ENCODE measurements around the gene CTNND2.
A peak's percentile ranks its signal among the peaks of the same experiment; 100 is the strongest.
"Not testable (repeated sequence)": the region's sequence is repeated elsewhere in the genome, so short reads cannot be mapped to it uniquely, and the experiment has no call there.

Gene CTNND2

GRCh38 chr5:11371021-11371420 is 533.2 kb downstream of the CTNND2 start:
- no peak for DNase-seq

- no peak for DNase-seq
Measured at GRCh38 chr5:11364531-11364930, 539.7 kb downstream of the CTNND2 start.

GRCh38 chr5:11363631-11364178 is 540.5 kb downstream of the CTNND2 start:
- no peak for DNase-seq

- no peak for DNase-seq
Measured at GRCh38 chr5:11361768-11362167, 542.5 kb downstream of the CTNND2 start.

GRCh38 chr5:11357928-11358327 is 546.3 kb downstream of the CTNND2 start:
- no peak for DNase-seq

GRCh38 chr5:11355491-11355890 is 548.8 kb downstream of the CTNND2 start:
- DNase-seq: no peak

GRCh38 chr5:11346336-11346735 is 557.9 kb downstream of the CTNND2 start:
- DNase-seq: no peak

- DNase-seq: no peak
Measured at GRCh38 chr5:11335881-11336760, 568.1 kb downstream of the CTNND2 start.

GRCh38 chr5:11334404-11334803 is 569.8 kb downstream of the CTNND2 start:
- no peak for DNase-seq

- DNase-seq: no peak
Measured at GRCh38 chr5:11329679-11330078, 574.6 kb downstream of the CTNND2 start.

- DNase-seq: no peak
Measured at GRCh38 chr5:11324521-11325289, 579.5 kb downstream of the CTNND2 start.

- peak in 1 of 2 donors; percentile 35 for DNase-seq
Measured at GRCh38 chr5:11323761-11324160, 580.5 kb downstream of the CTNND2 start.

GRCh38 chr5:11322133-11322532 is 582.1 kb downstream of the CTNND2 start:
- DNase-seq: peak in 1 of 2 donors; percentile 26

- DNase-seq: no peak
Measured at GRCh38 chr5:11319836-11320580, 584.2 kb downstream of the CTNND2 start.

- DNase-seq: not testable (repeated sequence)
Measured at GRCh38 chr5:11313694-11314093, 590.6 kb downstream of the CTNND2 start.

GRCh38 chr5:11311731-11312130 is 592.5 kb downstream of the CTNND2 start:
- DNase-seq: no peak

- no peak for DNase-seq
Measured at GRCh38 chr5:11311272-11311671, 593.0 kb downstream of the CTNND2 start.

- no peak for DNase-seq
Measured at GRCh38 chr5:11310158-11310557, 594.1 kb downstream of the CTNND2 start.

- DNase-seq: no peak
Measured at GRCh38 chr5:11306365-11306764, 597.9 kb downstream of the CTNND2 start.

- no peak for DNase-seq
Measured at GRCh38 chr5:11305245-11305644, 599.0 kb downstream of the CTNND2 start.

GRCh38 chr5:11304641-11305040 is 599.6 kb downstream of the CTNND2 start:
- DNase-seq: no peak

GRCh38 chr5:11302663-11303062 is 601.6 kb downstream of the CTNND2 start:
- peak in 1 of 2 donors; percentile 9 for DNase-seq

- no peak for DNase-seq
Measured at GRCh38 chr5:11301171-11301570, 603.1 kb downstream of the CTNND2 start.
